Left ventricle myocardium superior (tissue), 1 donor: Measurements from ENCODE around the gene PLA2G1B. TPM values are rescaled to one million over a fixed set of nuclear protein-coding genes. Genes with fewer than 3 reads are reported as not detected.

Source experiments
- ATAC-seq: fragments of 200-7000 bp; cut with Tn5 transposase; one replicate; pipeline ENCODE4 v1.9.1; 2020; ENCODE audit warnings: mild to moderate bottlenecking, moderate library complexity
- DNase-seq: peaks from one replicate; pipeline ENCODE4 v3.0.0-alpha.2; 2020
- intact Hi-C: fragments of 100-400 bp; cut with micrococcal nuclease; formaldehyde crosslinking; loops from one replicate; pipeline ENCODE4 v1.11.0; 2022
- long read RNA-seq: library from polyadenylated mRNA; unstranded; transcript quantifications from one replicate; pipeline ENCODE4 v2.0.0, GENCODE V29; 2021
- total RNA-seq: library from RNA; stranded (reverse); fragmentation: NEBNext Ultra II Directional; extraction: Animal tissue kit (Norgen Biotek cat#: 25700); gene quantifications from one replicate; pipeline ENCODE4 v1.2.1, GENCODE V29; 2021
- donor health status: DM: no; HTN: yes; CAD: no; lungs with severe emphysema.

PLA2G1B gene
- not detected for total RNA-seq
- long read RNA-seq, result 0 reads

GRCh38 chr12:120327593-120327992 is at the start of gene PLA2G1B:
Gene PLA2G1B (minus strand): TSS chr12:120327779. CDS start chr12:120327753, 26 bp downstream.
- intact Hi-C loops, result no loop called here
- ATAC-seq (no peak), DNase-seq (no peak)

GRCh38 chr12:120376934-120377572 is 49.5 kb upstream of the PLA2G1B start:
- ATAC-seq, result no peak
- intact Hi-C loops, result no loop called here
- no peak for DNase-seq

GRCh38 chr12:120376416-120376815 is 48.8 kb upstream of the PLA2G1B start:
- no peak for ATAC-seq
- intact Hi-C loops, result no loop called here
- DNase-seq, result no peak

GRCh38 chr12:120376009-120376408 is 48.4 kb upstream of the PLA2G1B start:
- ATAC-seq, result no peak
- no peak for DNase-seq
- intact Hi-C loops, result no loop called here

GRCh38 chr12:120373683-120374082 is 46.1 kb upstream of the PLA2G1B start:
- no peak for ATAC-seq

GRCh38 chr12:120370343-120371243 is 43.0 kb upstream of the PLA2G1B start:
- DNase-seq (no peak), ATAC-seq (no peak)
- intact Hi-C loops, result no loop called here

More at GRCh38 chr12:120373683-120374082, 46.1 kb upstream of the PLA2G1B start:
- intact Hi-C loops, result no loop called here
- DNase-seq, result no peak

GRCh38 chr12:120369603-120370342 is 42.2 kb upstream of the PLA2G1B start:
- intact Hi-C loops, result no loop called here
- DNase-seq (no peak), ATAC-seq (no peak)

GRCh38 chr12:120368789-120369602 is 41.4 kb upstream of the PLA2G1B start, which contains the start of gene MSI1:
Gene MSI1 (minus strand): TSS chr12:120369164. CDS start chr12:120369091, 73 bp downstream.
- ATAC-seq (peak; percentile 57), DNase-seq (peak; percentile 32)
- intact Hi-C loops, result no loop called here

DNA sequence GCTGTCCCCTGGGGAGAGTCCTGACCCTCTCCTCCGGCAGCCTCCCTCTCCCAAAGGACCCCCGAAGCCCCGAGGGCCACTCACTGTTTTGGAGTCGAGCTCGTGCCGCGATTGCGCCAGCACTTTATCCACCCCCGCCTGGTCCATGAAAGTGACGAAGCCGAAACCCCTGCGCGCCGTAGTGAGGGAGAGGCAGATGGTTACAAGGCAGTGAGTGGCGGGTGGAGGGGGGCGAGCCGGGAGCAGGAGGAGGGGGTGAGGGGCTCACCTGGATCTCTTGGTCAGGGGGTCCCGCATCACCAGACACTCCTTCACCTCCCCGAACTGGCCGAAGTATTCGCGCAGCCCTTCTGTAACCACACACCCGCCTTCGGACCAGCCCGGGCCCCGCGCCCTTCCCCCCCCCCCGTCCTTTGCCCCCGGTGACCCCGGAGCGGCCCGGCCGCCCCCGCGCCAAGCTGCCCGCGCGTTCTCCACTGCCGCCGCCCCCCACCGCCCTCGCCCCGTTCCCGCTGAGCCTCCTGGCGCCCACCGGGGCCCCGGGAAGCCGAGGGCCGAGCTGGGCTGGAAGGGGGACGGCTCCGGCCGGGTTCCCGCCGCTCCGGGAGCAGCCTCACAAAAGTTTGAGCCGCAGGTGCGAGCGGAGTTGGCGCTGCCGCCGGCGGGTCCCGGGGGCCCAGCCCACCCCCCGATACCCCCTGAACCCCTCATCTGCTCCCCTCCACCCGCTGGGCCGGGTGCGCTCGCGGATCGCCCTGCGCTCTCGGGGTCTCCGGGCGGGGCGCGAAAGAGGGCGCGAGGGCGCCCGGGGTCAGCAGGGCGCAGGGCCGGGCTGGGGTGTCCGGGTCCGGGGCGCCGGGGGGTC is 40.6 kb upstream of the PLA2G1B start:
- DNase-seq (peak; percentile 39), ATAC-seq (peak; percentile 31)
- intact Hi-C loops, result no loop called here

GRCh38 chr12:120367233-120367923 is 39.8 kb upstream of the PLA2G1B start:
- intact Hi-C loops, result no loop called here
- DNase-seq (no peak), ATAC-seq (peak; percentile 5)

GRCh38 chr12:120366845-120367232 is 39.3 kb upstream of the PLA2G1B start:
- no peak for ATAC-seq
- DNase-seq, result no peak
- intact Hi-C loops, result no loop called here

- no peak for ATAC-seq
- intact Hi-C loops, result no loop called here
- no peak for DNase-seq
Observed at GRCh38 chr12:120366341-120366705, 38.7 kb upstream of the PLA2G1B start.

GRCh38 chr12:120365675-120366340 is 38.2 kb upstream of the PLA2G1B start:
- no peak for DNase-seq
- intact Hi-C loops, result no loop called here
- ATAC-seq, result no peak

- no peak for DNase-seq
- ATAC-seq, result no peak
- intact Hi-C loops, result no loop called here
Observed at GRCh38 chr12:120364487-120364886, 36.9 kb upstream of the PLA2G1B start.

DNA sequence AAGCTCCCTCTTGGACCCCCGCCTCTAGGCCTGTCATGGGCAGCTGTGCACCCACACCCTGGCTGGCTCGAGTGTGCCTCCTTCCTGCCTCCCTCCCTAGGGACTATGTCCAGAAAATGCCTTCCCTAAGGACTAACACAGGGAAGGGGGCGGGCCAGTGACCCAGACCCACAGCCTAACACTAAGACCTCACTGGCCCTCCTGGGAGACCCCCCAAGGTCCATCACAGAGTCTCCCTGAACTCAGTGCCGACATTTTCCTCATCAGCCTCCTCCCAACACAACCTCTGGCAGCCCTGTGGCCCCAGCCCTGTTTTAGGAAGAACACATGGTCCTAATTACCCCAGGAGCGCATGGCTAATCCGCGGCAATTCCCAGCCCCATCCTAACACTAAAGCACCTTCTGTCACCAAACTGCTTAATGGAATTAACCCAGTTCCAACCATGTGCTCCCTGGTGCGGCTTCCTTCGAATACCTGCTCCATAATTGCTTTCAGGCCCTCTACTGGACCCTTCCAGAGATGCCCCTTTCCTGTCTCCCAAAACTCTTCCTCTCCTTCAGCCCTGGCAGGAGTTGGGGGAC is 35.8 kb upstream of the PLA2G1B start:
- intact Hi-C loops, result no loop called here
- ATAC-seq (no peak), DNase-seq (no peak)

DNA sequence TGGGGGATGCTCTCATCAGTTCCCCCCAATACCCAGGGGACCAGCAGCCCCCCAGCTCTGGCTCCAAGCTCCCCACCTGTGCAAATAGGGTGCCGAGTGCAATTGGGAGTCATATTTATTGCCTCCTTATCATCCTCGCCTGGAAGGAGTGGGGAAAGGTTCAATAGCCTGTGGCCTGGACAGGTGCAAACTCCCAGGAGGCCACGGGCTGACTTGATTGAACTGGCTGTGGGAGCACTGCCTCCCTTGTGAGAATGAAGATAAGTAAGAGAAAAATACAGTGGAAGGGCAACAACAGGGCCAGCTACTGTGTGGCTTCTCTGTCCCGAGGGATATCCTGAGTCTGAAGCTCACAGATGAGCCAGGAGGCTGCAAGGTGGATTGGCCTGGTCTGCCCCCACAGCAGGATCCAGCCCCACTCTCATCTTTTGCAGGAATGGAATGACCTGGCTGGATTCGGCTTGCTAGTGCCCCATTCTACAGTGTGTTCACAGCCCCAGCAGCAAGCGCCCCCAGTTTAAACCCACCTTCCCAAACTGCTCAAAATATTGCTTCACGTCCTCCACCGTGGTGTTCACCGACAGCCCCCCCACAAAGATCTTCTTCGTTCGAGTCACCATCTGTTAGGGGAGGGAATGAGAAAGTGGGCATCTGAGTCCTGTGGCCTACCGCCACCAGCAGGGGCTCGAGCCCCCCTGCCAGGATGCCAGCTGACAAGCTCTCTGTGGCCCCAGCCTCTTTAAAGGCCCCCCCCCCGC is 35.1 kb upstream of the PLA2G1B start:
- ATAC-seq (no peak), DNase-seq (no peak)
- intact Hi-C loops, result no loop called here
